Lower leg skin (tissue), 3 donors: Measurements from ENCODE around the gene STUB1.

Source experiments
- CTCF ChIP-seq, 3 donors: fragments of 450-650 bp; IDR thresholded peaks; one replicate each; pipeline ENCODE4 v1.5.1; 2016; ENCODE audit warnings: antibody characterized with exemption in 3 of 3, mild to moderate bottlenecking in 3 of 3, moderate library complexity in 2 of 3
- POLR2A ChIP-seq, 2 donors: fragments of 450-650 bp; IDR thresholded peaks; one replicate each; pipeline ENCODE4 v1.6.1; 2016 to 2017; ENCODE audit warnings: antibody characterized with exemption in 2 of 2, mild to moderate bottlenecking in 1 of 2, moderate library complexity in 1 of 2

GRCh38 chr16:676913-677312 lies 3.3 kb upstream of the STUB1 start:
- no peak for TF ChIP-seq CTCF (IDR thresholded peaks at IDR 0.05)
- no peak for TF ChIP-seq POLR2A (IDR thresholded peaks at IDR 0.05)
